SJCRH30 (cell line): ENCODE results near the gene AMPD3. TPM values are rescaled to one million over a fixed set of nuclear protein-coding genes. Genes with fewer than 3 reads are reported as not detected.

Experiments used
- DNase-seq, 2 experiments: peaks; one replicate each; pipeline ENCODE4 v3.0.0-alpha.2; 2015 to 2020
- H3K27ac ChIP-seq: fragments of 250-450 bp; sonication (Bioruptor Pico); 2 replicates; pipeline ENCODE4 v1.5.1; 2020; ENCODE audit warnings: mild to moderate bottlenecking, moderate library complexity
- H3K27me3 ChIP-seq: fragments of 250-450 bp; sonication (Bioruptor Pico); 2 replicates; pipeline ENCODE4 v1.5.1; 2020; ENCODE audit warnings: mild to moderate bottlenecking, moderate library complexity
- H3K36me3 ChIP-seq: fragments of 250-450 bp; sonication (Bioruptor Pico); 2 replicates; pipeline ENCODE4 v1.5.1; 2020; ENCODE audit warnings: mild to moderate bottlenecking, moderate library complexity
- H3K4me1 ChIP-seq: fragments of 250-450 bp; sonication (Bioruptor Pico); 2 replicates; pipeline ENCODE4 v1.5.1; 2020; ENCODE audit warnings: mild to moderate bottlenecking, moderate library complexity
- H3K4me3 ChIP-seq: fragments of 250-450 bp; sonication (Bioruptor Pico); 2 replicates; pipeline ENCODE4 v1.5.1; 2020; ENCODE audit warnings: mild to moderate bottlenecking, moderate library complexity
- H3K9me3 ChIP-seq: fragments of 250-450 bp; sonication (Bioruptor Pico); replicated peaks from 2 replicates; pipeline ENCODE4 v1.5.1; 2020; ENCODE audit warnings: mild to moderate bottlenecking, moderate library complexity
- total RNA-seq: library from RNA; depleted of rRNA; stranded (reverse); fragments of >200 nt; shearing (Covaris generic); gene quantifications from 2 replicates; pipeline ENCODE4 v1.2.3, GENCODE V29; 2014

AMPD3 gene
- total RNA-seq, 1 experiment from 2014 or later, result 14.9 TPM

DNA sequence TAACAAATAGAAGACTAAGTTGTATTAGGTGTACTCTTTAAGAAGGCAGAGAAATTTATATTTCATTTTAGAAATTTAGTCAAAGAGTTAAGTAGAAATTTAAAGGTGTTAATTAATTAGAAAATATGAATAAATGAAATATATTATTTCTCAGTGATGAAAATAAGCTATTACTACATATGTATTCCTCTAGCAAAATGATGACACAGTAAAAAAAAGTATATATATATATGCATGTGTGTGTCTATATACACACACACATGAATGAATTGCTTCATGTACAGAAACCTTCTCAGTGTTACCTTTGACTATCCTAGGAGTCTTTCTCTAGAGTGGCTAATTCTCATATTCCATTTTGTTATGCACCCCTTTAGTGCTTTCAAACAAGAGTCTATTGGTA is 78.3 kb downstream of the AMPD3 start:
- no peaks in the 10 kb centered on the region for H3K9me3 ChIP-seq
- peaks cover 12% of the 10 kb centered on the region; the same call in 1 of the 2 replicates for H3K36me3 ChIP-seq
- no peak for DNase-seq
- no peaks in the 10 kb centered on the region for H3K4me1 ChIP-seq
- H3K27me3 ChIP-seq, result no peaks in the 10 kb centered on the region
- no peak overlapping the region for H3K27ac ChIP-seq
- H3K4me3 ChIP-seq, result no peak overlapping the region

DNA sequence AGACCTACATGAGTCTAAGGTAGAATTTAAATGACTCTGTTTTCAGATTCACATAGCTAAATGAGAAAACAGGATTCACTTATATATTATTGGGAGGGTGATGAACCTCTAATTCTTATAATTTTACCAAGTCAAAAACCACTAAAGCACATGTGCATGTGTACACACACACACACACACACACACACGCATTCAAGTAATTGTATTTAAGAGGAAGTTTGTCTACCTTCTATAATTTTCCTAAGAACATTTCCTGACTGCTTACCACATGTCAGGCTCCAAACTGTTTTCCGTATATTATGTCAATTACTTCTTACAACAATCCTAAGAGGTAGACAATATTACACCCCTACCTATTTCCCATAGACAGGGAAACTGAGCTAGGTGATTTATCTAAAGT is 79.3 kb downstream of the AMPD3 start:
- no peaks in the 10 kb centered on the region for H3K27me3 ChIP-seq
- no peak for DNase-seq
- H3K4me1 ChIP-seq, result no peaks in the 10 kb centered on the region
- H3K27ac ChIP-seq, result no peak overlapping the region
- no peak overlapping the region for H3K4me3 ChIP-seq
- H3K36me3 ChIP-seq, result peaks cover 7% of the 10 kb centered on the region; the same call in 1 of the 2 replicates
- no peaks in the 10 kb centered on the region for H3K9me3 ChIP-seq

DNA sequence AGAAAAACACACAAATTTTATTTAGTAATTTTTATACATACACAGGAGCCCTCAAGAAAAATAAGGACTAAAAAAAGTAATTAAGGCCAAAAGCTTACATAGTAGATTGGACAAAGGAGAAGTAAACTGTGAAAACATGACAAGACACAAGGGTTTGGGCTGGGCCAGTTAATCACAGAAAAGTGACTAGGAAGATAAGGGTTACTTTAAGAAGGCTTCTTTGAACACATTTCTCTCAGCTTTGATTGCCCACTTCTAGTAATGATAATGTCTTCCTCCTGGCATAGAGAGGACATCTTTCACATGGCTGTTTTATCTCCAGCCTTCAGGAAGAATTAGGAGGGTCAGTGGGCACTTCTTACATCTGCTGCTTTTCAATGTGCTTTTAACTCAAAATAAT is 82.5 kb downstream of the AMPD3 start:
- Histone ChIP-seq H3K27me3 (no peaks in the 10 kb centered on the region), H3K9me3 (no peaks in the 10 kb centered on the region), H3K4me3 (no peak overlapping the region), H3K36me3 (0 out of 2 replicates have a peak, but pooled peaks cover 2% of the 10 kb centered on the region), H3K27ac (no peak overlapping the region), H3K4me1 (peaks cover 6% of the 10 kb centered on the region; the same call in 1 of the 2 replicates)
- no peak for DNase-seq

DNA sequence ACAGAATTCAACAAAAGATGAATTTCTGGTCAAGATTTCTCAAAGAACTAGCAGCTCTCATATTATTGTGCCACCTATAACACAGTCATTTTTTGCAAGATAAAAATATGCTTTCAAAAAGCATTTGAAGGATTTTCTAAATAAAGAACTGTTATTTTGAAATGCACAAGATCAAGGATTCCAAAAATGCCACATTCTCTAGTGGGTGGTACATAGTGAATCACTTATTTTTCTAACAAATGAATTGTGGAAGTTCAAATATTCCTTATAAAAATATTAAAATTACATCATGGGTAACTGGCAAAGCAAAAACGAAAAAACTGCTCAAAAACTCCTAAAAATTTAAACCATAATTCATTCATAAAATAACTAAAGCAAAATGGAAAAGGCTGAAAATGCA is 83.9 kb downstream of the AMPD3 start:
- no peak for DNase-seq
- Histone ChIP-seq H3K36me3 (no peaks in the 10 kb centered on the region), H3K4me3 (no peak overlapping the region), H3K9me3 (no peaks in the 10 kb centered on the region), H3K4me1 (peaks cover 6% of the 10 kb centered on the region; the same call in 1 of the 2 replicates), H3K27me3 (no peaks in the 10 kb centered on the region), H3K27ac (no peak overlapping the region)

DNA sequence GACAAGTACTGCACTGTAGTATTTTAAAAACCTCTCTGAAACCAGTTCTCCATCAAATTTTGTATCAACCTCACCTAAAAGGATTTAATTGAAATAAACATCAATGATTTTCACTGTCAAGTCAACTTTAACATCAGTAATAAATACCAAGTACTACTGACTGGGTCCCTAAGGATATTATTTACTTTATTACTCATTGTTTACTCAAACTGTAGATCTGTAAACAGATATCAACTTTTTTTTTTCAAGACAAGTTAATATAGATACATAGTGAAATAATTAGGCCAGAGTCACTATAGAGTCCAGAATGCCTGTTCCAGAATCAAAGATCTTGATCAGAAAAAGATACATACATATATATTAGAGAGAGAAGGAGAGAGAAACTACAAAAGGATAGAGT is 84.3 kb downstream of the AMPD3 start:
- Histone ChIP-seq H3K9me3 (no peaks in the 10 kb centered on the region), H3K4me3 (no peak overlapping the region)

DNA sequence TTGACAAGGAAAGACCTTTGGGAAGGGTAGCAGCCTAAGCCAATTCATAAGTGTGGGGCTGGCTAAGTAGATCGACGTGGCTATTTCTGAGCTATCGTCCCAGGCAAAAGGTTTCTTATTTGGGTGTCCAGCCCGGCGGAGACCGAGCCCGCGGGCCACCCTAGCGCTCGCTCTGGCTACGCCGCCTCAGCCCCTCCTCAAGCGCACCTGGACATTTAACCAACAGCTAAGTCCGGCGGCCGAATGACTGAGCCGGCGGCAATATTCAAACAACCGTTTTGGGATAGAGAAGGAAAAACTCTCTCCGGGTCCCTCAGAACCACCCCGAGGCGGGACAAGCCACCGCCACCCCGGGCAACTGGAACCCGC is 85.5 kb downstream of the AMPD3 start:
- H3K36me3 ChIP-seq, result no peaks in the 10 kb centered on the region
- H3K4me3 ChIP-seq, result peak overlapping the region; percentile 90
- no peak for DNase-seq
- H3K27ac ChIP-seq, result peak overlapping the region; percentile 59
- no peaks in the 10 kb centered on the region for H3K9me3 ChIP-seq
- no peaks in the 10 kb centered on the region for H3K27me3 ChIP-seq
- H3K4me1 ChIP-seq, result peaks cover 6% of the 10 kb centered on the region; the same call in 1 of the 2 replicates

More for the DNA sequence above, 84.3 kb downstream of the AMPD3 start:
- Histone ChIP-seq H3K27me3 (no peaks in the 10 kb centered on the region), H3K27ac (no peak overlapping the region), H3K36me3 (no peaks in the 10 kb centered on the region), H3K4me1 (peaks cover 6% of the 10 kb centered on the region; the same call in 1 of the 2 replicates)
- DNase-seq, result no peak

DNA sequence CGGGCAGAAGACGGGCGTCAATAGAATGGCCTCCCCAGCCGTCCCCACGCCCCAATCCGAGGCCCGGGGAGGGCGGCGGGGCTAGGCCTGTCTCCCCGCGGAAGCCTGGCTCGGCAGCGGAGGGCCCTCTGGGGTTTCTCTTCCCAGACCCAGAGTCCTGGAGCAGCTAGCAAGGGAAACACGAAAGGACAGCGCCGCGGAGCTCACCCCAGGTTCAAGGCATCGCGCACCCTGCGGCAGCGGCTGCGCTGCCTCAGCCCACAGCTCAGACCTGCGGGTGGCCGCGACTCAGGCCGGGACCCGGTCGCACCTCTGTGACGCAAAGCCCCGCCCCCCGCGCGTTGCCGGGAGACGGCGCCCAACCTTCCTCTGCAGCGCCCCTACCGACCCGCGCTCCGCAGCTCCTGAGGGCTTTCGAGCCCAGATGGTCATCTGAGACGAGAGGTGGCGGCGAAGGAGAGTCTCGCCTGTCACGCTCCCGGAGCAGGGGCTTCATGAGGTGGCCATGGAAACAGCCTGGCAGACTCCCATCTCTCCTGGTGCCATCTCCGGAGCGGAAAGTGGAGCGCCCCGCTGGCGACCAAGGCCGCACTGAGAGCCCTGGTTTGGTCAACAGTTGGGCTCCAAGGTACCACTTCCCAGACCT is 86.0 kb downstream of the AMPD3 start, which contains the start of gene RNF141:
TSS of gene RNF141 (minus strand) at position 273 of the 646 bp plus-strand sequence. CDS start 7,029 bp downstream, outside the sequence.
- no peaks in the 10 kb centered on the region for H3K9me3 ChIP-seq
- peak within 1 kb of the TSS; percentile 90 for H3K4me3 ChIP-seq
- H3K4me1 ChIP-seq, result peaks cover 6% of the 10 kb centered on the region; the same call in 1 of the 2 replicates
- DNase-seq, result peak; percentile 96 to 97
- H3K27ac ChIP-seq, result peak within 1 kb of the TSS; percentile 59
- no peaks in the 10 kb centered on the region for H3K36me3 ChIP-seq
- H3K27me3 ChIP-seq, result no peaks in the 10 kb centered on the region

DNA sequence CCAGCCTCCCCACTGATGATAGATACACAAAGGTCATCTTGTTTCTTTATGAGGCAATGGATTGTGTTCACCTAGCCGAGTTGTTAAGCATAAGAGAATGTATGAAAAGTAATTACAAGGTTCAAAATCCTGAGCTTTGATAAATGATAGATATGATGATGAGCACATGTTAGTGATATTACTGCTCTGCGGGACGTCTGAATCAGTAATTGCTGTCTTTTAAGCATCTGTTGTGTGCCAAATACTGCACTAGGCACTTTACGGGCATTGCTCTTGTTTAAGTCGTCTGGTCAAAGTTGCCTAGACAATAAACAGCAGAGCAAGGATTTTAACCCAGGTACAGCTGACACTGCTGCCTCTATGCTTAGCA is 86.5 kb downstream of the AMPD3 start:
- Histone ChIP-seq H3K36me3 (no peaks in the 10 kb centered on the region), H3K4me1 (peaks cover 6% of the 10 kb centered on the region; the same call in 1 of the 2 replicates), H3K27ac (no peak overlapping the region), H3K27me3 (no peaks in the 10 kb centered on the region), H3K4me3 (peak overlapping the region; percentile 90), H3K9me3 (no peaks in the 10 kb centered on the region)
- no peak for DNase-seq

DNA sequence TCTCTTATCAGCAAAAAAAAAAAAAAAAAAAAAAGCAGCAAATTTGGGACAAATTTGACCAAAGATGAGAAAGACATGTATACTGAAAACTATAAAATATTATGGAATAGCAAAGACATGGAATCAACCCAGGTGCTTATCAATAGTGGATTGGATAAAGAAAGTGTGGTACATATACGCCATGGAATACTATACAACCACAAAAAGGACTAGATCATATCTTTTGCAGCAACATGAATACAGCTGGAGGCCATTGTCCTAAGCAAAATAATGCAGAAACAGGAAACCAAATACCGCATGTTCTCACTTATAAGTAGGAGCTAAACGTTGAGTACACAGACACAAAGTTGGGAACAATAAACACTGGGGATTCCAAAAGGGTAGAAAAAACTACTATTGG is 87.7 kb downstream of the AMPD3 start:
- no peak overlapping the region for H3K27ac ChIP-seq
- no peaks in the 10 kb centered on the region for H3K36me3 ChIP-seq
- H3K4me1 ChIP-seq, result peaks cover 6% of the 10 kb centered on the region; the same call in 1 of the 2 replicates
- H3K27me3 ChIP-seq, result no peaks in the 10 kb centered on the region
- H3K4me3 ChIP-seq, result no peak overlapping the region
- DNase-seq, result no peak
- H3K9me3 ChIP-seq, result no peaks in the 10 kb centered on the region

DNA sequence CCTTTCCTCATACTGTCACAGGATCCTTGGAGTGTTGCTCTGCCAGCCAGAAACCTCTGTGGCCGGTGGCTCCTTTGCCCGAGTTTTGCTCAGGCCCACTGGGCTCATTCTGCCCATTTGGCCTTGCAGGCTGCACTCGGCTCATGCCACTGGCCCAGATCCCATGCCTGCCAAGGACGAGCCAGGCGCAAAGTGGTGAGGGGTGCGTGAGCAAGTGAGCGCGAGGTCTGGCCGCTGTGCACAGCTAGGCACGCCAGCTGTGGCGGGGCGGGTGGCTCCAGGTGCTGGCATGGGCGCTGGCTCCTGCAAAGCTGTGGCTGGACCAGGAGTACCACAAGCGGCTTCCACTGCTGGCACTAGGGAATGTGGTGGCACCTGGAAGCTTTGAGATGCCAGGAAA is 88.7 kb downstream of the AMPD3 start:
- H3K36me3 ChIP-seq, result no peaks in the 10 kb centered on the region
- H3K27ac ChIP-seq, result no peak overlapping the region
- H3K4me3 ChIP-seq, result no peak overlapping the region
- no peaks in the 10 kb centered on the region for H3K27me3 ChIP-seq
- peaks cover 6% of the 10 kb centered on the region; the same call in 1 of the 2 replicates for H3K4me1 ChIP-seq
- no peaks in the 10 kb centered on the region for H3K9me3 ChIP-seq
- DNase-seq, result no peak

DNA sequence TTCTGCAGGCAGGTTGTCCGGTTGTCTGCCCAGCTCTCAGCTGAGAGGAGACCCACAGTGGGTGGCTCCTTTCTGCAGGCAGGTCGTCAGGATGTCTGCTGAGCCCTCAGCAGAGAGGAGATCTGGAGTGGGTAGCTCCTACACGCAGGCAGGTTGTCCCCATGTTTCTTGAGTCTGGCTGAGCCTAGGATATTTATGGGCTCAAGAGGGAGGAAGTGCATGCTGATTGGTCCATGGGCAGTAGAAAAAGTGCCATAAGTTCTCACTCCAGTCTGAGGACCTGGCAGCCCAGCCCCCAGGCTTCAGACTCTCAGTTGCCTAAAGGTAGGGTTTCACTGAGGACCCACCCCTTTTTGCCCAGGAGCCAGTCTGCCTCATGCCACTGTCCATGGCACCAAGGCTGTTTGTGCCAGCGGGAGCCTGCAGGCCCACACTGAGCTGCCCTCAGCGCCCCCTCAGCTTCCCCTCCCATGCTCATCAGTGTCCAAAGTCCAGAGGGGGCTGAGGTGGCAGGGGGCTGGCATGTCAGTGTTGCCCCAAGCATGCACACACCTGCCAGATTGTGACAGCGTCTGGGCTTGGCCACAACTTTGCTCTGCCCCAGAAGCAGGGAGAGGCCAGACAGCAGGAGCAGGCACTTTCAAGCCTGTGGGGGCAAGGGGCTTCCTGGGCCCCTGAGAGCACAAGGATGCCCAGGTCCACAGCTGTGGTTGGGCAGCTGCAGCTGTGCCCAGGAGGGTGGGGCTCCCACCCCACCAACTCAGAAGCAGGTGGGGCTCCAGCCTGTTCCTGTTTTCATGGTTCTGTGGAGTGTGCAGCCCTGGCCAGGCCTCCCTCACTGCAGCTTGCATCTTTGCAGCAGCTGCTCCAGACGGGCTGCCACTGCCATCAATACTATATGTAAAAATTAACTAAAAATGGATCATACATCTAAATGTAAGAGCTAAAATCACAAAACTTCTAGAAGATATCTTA is 89.7 kb downstream of the AMPD3 start:
- Histone ChIP-seq H3K36me3 (no peaks in the 10 kb centered on the region), H3K27me3 (no peaks in the 10 kb centered on the region), H3K9me3 (no peaks in the 10 kb centered on the region), H3K27ac (no peak overlapping the region), H3K4me1 (peaks cover 4% of the 10 kb centered on the region; the same call in 1 of the 2 replicates), H3K4me3 (no peak overlapping the region)
- peak in 1 of 2 experiments; percentile 22 for DNase-seq

DNA sequence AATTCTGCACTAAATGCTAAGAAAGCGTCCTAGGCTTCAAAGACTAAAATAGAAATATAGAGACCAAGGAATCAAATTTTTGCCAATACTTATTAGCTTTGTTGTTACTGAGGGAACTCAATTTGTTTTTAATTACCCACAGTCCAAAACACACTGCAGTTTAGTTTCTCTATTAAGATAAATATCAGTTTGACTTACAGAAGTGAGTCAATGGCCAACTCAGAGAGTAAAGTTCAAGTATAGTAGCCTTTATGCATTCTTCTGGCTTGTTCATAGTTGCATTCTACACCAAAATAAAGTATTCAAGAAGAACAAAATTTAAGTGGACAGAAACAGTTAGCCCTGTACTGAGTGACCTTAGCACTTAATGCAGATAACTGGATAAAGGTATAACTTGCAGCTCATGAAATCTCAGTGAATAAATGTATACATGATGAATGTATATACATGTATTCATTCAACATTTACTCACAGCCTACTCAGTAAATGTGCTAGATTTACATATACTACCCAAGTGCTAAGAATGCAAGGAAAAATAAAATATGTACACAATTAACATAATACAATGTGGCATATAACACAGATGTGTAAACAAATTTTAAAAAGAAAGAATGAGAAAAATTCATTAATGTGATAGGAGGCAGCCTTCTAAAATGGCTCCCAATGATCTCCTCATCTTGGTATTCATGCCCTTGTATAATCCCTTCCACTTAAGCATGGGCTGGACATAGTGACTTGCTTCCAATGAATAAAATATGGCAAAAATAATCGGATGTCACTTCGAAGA is 95.6 kb downstream of the AMPD3 start:
- no peak for DNase-seq
- no peaks in the 10 kb centered on the region for H3K9me3 ChIP-seq
- H3K27ac ChIP-seq, result no peak overlapping the region
- no peaks in the 10 kb centered on the region for H3K4me1 ChIP-seq
- H3K4me3 ChIP-seq, result no peak overlapping the region
- no peaks in the 10 kb centered on the region for H3K36me3 ChIP-seq
- H3K27me3 ChIP-seq, result no peaks in the 10 kb centered on the region

DNA sequence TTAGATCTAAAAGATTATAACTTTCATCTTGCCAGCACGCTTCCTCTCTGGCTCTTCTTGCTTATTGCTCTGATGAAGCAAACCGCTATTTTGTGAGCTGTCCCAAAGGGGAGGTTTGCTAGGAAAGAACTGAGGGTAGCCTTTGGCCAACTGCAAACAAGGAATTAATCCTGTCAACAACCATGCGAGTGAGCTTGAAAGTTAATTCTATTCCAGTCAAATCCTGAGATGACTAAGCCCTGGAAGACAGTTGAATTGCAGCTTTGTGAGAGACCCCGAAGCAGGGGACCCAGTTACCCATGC is 96.2 kb downstream of the AMPD3 start:
- no peak overlapping the region for H3K27ac ChIP-seq
- H3K9me3 ChIP-seq, result no peaks in the 10 kb centered on the region
- no peaks in the 10 kb centered on the region for H3K27me3 ChIP-seq
- no peaks in the 10 kb centered on the region for H3K4me1 ChIP-seq
- DNase-seq, result no peak
- no peak overlapping the region for H3K4me3 ChIP-seq
- H3K36me3 ChIP-seq, result no peaks in the 10 kb centered on the region

DNA sequence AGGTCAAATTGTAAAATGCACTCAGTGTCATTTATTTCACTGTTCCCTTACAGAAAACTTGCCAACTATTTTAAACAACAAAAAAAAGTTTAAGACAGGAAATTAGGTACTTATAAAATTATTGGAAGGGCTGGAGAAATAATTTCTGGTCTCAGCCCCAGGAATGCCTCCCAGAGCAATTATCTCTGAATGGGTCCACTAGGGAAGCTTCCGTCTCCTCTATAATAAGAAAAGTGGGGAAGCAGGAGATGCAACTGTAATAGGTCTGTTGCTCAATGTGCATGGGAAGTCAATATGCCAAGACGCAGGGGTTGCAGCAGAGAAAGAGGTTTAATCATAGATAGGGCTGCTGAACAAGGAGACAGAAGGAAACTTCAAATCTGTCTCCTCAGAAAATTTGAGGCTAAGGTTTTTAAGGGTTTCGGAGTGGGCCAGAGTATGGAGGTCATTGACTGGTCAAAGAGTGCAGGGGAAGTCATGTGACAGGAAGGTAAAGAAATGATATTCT is 96.8 kb downstream of the AMPD3 start:
- no peak overlapping the region for H3K4me3 ChIP-seq
- H3K4me1 ChIP-seq, result no peaks in the 10 kb centered on the region
- H3K9me3 ChIP-seq, result no peaks in the 10 kb centered on the region

More for the DNA sequence above, 96.8 kb downstream of the AMPD3 start:
- DNase-seq, result no peak
- H3K27me3 ChIP-seq, result no peaks in the 10 kb centered on the region
- H3K36me3 ChIP-seq, result no peaks in the 10 kb centered on the region
- no peak overlapping the region for H3K27ac ChIP-seq
